Chondrocyte (in vitro differentiated cells): ENCODE results near the gene SASS6. TPM values are rescaled to one million over a fixed set of nuclear protein-coding genes. Genes with fewer than 3 reads are reported as not detected.

Source experiments
- DNase-seq: peaks from one replicate; pipeline ENCODE4 v3.0.0; 2021; ENCODE audit warnings: mixed read lengths, low spot score
- H3K27ac Mint-ChIP-seq: one replicate; pipeline ENCODE4 v1.8.0; 2021; ENCODE audit warnings: mild to moderate bottlenecking, moderate library complexity, mixed read lengths; ENCODE audit not compliant: unreplicated experiment
- H3K27me3 Mint-ChIP-seq: 2 replicates; pipeline ENCODE4 v1.8.0; 2021; ENCODE audit warnings: low read depth, mixed read lengths
- H3K36me3 Mint-ChIP-seq: 2 replicates; pipeline ENCODE4 v1.8.0; 2021; ENCODE audit warnings: low read depth, mixed read lengths
- H3K4me1 Mint-ChIP-seq: 2 replicates; pipeline ENCODE4 v1.8.0; 2021; ENCODE audit warnings: low read depth, mild to moderate bottlenecking, mixed read lengths
- H3K4me3 Mint-ChIP-seq: one replicate; pipeline ENCODE4 v1.8.0; 2021; ENCODE audit warnings: mild to moderate bottlenecking, moderate library complexity, mixed read lengths; ENCODE audit not compliant: unreplicated experiment
- H3K9me3 Mint-ChIP-seq: 2 replicates; pipeline ENCODE4 v1.8.0; 2021; ENCODE audit warnings: low read depth, mixed read lengths
- total RNA-seq: library from RNA; stranded (reverse); gene quantifications from 3 replicates; pipeline ENCODE4 v1.2.1, GENCODE V29; 2021
- TF ChIP-seq, protein P1 (sequence below): fragments of 200-600 bp; sonication (generic); IDR thresholded peaks from 2 replicates; pipeline ENCODE4 v1.5.0; 2021; ENCODE audit warnings: antibody characterized with exemption, mild to moderate bottlenecking, moderate library complexity

The SASS6 gene
- total RNA-seq, 1 donor from 2014 or later: 2.3 TPM

DNA sequence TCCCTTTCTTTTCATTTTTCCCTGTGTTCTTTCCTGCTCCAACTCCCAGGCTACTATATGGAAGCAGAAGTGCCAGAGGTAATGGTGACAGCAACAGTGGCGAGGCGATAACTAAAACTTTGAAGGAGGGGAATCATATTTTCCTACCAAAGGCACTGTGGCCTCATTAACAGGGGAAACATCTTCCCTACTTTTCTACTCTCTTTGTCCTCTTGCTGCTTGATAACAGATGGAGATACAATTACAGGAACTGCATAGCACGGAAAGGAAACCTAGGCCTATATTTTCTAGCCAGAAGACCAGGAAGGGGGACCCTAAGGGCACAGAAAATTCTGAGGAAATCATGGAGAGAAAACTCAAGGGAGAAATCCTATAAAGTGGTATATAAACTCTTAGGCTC lies 42.3 kb downstream of the SASS6 start:
- no peak for DNase-seq
- TF ChIP-seq, protein P1, sequence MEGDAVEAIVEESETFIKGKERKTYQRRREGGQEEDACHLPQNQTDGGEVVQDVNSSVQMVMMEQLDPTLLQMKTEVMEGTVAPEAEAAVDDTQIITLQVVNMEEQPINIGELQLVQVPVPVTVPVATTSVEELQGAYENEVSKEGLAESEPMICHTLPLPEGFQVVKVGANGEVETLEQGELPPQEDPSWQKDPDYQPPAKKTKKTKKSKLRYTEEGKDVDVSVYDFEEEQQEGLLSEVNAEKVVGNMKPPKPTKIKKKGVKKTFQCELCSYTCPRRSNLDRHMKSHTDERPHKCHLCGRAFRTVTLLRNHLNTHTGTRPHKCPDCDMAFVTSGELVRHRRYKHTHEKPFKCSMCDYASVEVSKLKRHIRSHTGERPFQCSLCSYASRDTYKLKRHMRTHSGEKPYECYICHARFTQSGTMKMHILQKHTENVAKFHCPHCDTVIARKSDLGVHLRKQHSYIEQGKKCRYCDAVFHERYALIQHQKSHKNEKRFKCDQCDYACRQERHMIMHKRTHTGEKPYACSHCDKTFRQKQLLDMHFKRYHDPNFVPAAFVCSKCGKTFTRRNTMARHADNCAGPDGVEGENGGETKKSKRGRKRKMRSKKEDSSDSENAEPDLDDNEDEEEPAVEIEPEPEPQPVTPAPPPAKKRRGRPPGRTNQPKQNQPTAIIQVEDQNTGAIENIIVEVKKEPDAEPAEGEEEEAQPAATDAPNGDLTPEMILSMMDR: no peak
- H3K9me3 Mint-ChIP-seq: peaks cover 10% of the 10 kb centered on the region
- no peak overlapping the region for H3K27ac Mint-ChIP-seq
- H3K4me3 Mint-ChIP-seq: no peak overlapping the region
- H3K4me1 Mint-ChIP-seq: no peaks in the 10 kb centered on the region
- H3K27me3 Mint-ChIP-seq: no peaks in the 10 kb centered on the region
- peaks cover 2% of the 10 kb centered on the region for H3K36me3 Mint-ChIP-seq

DNA sequence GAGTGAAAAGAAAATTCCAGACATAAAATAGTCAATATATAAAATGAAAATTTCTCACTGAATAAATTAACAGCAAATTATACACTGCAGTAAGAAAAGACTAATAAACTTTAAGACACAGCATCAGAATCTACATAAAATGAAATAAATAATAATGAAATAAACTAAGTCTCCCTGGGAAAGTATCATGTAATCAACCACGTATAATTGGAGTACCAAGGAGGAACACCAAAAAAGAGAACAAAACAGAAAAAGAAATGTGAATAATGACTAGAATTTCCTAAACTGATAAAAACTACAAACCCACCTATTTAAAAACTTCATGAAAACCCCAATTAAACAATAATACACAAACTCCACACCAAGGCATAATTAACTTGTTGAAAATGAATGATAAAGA lies 43.6 kb downstream of the SASS6 start:
- Mint-ChIP-seq H3K4me3 (no peak overlapping the region), H3K4me1 (no peaks in the 10 kb centered on the region), H3K9me3 (peaks cover 10% of the 10 kb centered on the region), H3K36me3 (peaks cover 2% of the 10 kb centered on the region), H3K27ac (peak overlapping the region; percentile 38), H3K27me3 (no peaks in the 10 kb centered on the region)
- TF ChIP-seq, protein P1: no peak
- DNase-seq: no peak

DNA sequence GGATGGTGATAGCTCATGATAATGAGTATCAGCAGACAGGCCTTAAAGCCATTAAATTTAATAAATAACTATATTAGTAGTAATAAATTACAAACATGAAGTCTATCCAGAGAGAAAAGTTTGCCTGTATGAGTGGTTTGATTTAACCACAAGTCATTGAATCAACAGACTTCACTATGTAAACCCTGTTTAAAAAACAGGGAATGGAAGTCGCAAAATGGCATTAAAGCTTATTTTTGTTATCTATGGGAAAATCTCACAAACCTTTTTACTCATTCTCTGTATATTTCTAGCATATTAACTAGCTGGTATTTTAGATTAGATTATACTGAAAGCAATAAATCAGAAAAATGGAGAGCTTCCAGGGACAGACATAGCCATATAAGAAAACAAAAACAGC lies 45.3 kb downstream of the SASS6 start:
- H3K9me3 Mint-ChIP-seq: peaks cover 10% of the 10 kb centered on the region
- no peak for DNase-seq
- no peaks in the 10 kb centered on the region for H3K4me1 Mint-ChIP-seq
- peaks cover 2% of the 10 kb centered on the region for H3K36me3 Mint-ChIP-seq
- no peaks in the 10 kb centered on the region for H3K27me3 Mint-ChIP-seq
- no peak overlapping the region for H3K27ac Mint-ChIP-seq
- TF ChIP-seq, protein P1: no peak
- no peak overlapping the region for H3K4me3 Mint-ChIP-seq

DNA sequence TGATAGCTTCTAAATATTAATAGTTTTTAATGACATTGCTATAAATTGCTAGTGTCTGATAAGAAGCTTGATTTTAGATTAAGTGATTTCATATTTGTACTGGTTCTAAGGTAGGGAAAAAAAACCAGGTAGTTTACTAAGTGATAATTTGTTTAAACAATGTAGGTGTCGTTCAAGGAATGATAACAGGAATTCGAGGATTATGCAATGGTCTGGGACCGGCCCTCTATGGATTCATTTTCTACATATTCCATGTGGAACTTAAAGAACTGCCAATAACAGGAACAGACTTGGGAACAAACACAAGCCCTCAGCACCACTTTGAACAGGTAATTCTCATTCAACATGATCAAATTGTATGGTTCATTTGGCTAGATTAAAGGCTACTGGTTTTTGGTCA lies 52.4 kb downstream of the SASS6 start:
- Mint-ChIP-seq H3K9me3 (no peaks in the 10 kb centered on the region), H3K4me1 (no peaks in the 10 kb centered on the region), H3K36me3 (peaks cover 20% of the 10 kb centered on the region), H3K4me3 (no peak overlapping the region), H3K27me3 (no peaks in the 10 kb centered on the region), H3K27ac (no peak overlapping the region)
- TF ChIP-seq, protein P1: no peak
- no peak for DNase-seq

DNA sequence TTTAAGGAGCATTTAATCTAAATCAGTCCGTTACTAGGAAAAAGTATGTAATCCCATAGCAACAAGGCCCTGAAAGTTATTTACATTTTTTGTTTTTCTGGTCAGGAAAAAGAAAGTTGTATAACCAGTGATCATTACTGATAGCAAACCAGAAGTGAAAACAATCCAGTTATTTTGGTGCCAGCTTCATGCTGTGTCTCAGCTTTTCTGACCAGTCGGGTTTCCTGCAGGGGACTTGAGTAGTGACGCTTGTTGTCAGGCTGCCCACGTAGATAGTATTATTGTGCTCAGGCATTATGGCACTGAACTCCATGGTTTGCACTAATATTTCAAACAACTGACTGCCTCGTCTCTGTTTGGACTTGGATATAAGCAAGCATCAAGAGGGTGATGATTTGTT lies 55.2 kb downstream of the SASS6 start:
- H3K36me3 Mint-ChIP-seq: peaks cover 33% of the 10 kb centered on the region
- TF ChIP-seq, protein P1: no peak
- no peaks in the 10 kb centered on the region for H3K27me3 Mint-ChIP-seq
- DNase-seq: no peak
- no peaks in the 10 kb centered on the region for H3K9me3 Mint-ChIP-seq
- H3K4me3 Mint-ChIP-seq: no peak overlapping the region
- no peaks in the 10 kb centered on the region for H3K4me1 Mint-ChIP-seq
- no peak overlapping the region for H3K27ac Mint-ChIP-seq
